Measurements from ENCODE around the gene IGDCC3.
A peak's percentile ranks its signal among the peaks of the same experiment; 100 is the strongest.

Gene IGDCC3

GRCh38 chr15:65286069-65286703 is 91.6 kb downstream of the IGDCC3 start:
- no peaks in the 10 kb centered on the region for H3K36me3 ChIP-seq (ENCODE audit: insufficient read depth, low read length)
- H3K9ac ChIP-seq (ENCODE audit: insufficient read length) = peak overlapping the region; percentile 89
- H3K9me3 ChIP-seq (ENCODE audit: low read depth, low read length) = no peaks in the 10 kb centered on the region
- peak overlapping the region; percentile 42; the same call in 1 of the 2 replicates for H3K27ac ChIP-seq
- H3K4me3 ChIP-seq = peak overlapping the region; percentile 93
- no peak for TF ChIP-seq EZH2 (IDR thresholded peaks at IDR 0.05)
- TF ChIP-seq FOXP2 (optimal IDR thresholded peaks at IDR 0.05; ENCODE audit: control extremely low read depth, extremely low read length, insufficient read depth) = no peak
- no peak for TF ChIP-seq POLR2AphosphoS5 (IDR thresholded peaks at IDR 0.05; ENCODE audit: borderline replicate concordance, low read depth, low read length)
- DNase-seq (ENCODE audit: low read depth, low spot score) = no peak

- no peaks in the 10 kb centered on the region for H3K36me3 ChIP-seq (ENCODE audit: insufficient read depth, low read length)
- H3K9me3 ChIP-seq (ENCODE audit: low read depth, low read length) = no peaks in the 10 kb centered on the region
- H3K9ac ChIP-seq (ENCODE audit: insufficient read length) = peak overlapping the region; percentile 89
- peak overlapping the region; percentile 93 for H3K4me3 ChIP-seq
- H3K27ac ChIP-seq = no peak overlapping the region
- no peak for TF ChIP-seq FOXP2 (optimal IDR thresholded peaks at IDR 0.05; ENCODE audit: control extremely low read depth, extremely low read length, insufficient read depth)
- no peak for TF ChIP-seq EZH2 (IDR thresholded peaks at IDR 0.05)
- TF ChIP-seq POLR2AphosphoS5 (IDR thresholded peaks at IDR 0.05; ENCODE audit: borderline replicate concordance, low read depth, low read length) = no peak
- no peak for DNase-seq (ENCODE audit: low read depth, low spot score)
Measured at GRCh38 chr15:65285291-65286068, 92.3 kb downstream of the IGDCC3 start.

GRCh38 chr15:65278480-65278879 is 99.3 kb downstream of the IGDCC3 start:
- H3K9ac ChIP-seq (ENCODE audit: insufficient read length) = no peak overlapping the region
- H3K9me3 ChIP-seq (ENCODE audit: low read depth, low read length) = no peaks in the 10 kb centered on the region
- no peak for DNase-seq (ENCODE audit: low read depth, low spot score)
- no peak overlapping the region for H3K27ac ChIP-seq
- H3K36me3 ChIP-seq (ENCODE audit: insufficient read depth, low read length) = no peaks in the 10 kb centered on the region
- H3K4me3 ChIP-seq = no peak overlapping the region
- TF ChIP-seq POLR2AphosphoS5 (IDR thresholded peaks at IDR 0.05; ENCODE audit: borderline replicate concordance, low read depth, low read length) = no peak

Data from SK-N-MC (cell line).